ENCODE results near the gene CUL7.

DNA sequence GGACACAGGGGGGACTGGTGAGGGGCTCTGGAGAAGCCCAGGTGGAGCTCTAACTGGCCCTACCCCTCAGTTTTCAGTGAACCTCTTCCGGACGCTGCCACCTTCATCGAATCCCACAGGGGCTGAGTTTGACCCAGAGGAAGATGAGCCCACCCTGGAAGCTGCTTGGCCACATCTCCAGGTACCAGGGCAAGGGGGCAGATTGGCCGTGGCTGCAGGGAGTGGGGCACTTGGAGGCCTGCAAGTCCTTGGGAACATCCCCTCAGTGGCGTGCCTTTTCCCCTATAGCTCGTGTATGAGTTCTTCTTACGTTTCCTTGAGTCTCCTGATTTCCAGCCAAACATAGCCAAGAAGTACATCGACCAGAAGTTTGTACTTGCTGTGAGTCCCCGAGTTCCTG lies 46.5 kb downstream of the CUL7 start:
- TF ChIP-seq, protein P1, sequence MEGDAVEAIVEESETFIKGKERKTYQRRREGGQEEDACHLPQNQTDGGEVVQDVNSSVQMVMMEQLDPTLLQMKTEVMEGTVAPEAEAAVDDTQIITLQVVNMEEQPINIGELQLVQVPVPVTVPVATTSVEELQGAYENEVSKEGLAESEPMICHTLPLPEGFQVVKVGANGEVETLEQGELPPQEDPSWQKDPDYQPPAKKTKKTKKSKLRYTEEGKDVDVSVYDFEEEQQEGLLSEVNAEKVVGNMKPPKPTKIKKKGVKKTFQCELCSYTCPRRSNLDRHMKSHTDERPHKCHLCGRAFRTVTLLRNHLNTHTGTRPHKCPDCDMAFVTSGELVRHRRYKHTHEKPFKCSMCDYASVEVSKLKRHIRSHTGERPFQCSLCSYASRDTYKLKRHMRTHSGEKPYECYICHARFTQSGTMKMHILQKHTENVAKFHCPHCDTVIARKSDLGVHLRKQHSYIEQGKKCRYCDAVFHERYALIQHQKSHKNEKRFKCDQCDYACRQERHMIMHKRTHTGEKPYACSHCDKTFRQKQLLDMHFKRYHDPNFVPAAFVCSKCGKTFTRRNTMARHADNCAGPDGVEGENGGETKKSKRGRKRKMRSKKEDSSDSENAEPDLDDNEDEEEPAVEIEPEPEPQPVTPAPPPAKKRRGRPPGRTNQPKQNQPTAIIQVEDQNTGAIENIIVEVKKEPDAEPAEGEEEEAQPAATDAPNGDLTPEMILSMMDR (IDR thresholded peaks at IDR 0.05), result no peak
- no peak for TF ChIP-seq POLR2A (IDR thresholded peaks at IDR 0.05)

All from thyroid gland (tissue), 4 donors.